GM12878 (cell line): Measurements from ENCODE around the gene ZNF618. TPM values are rescaled to one million over a fixed set of nuclear protein-coding genes. Genes with fewer than 3 reads are reported as not detected.

Experiments used
- BCL3 ChIP-seq: IDR thresholded peaks from 2 replicates; pipeline ENCODE4 v1.6.1; 2011; ENCODE audit warnings: borderline replicate concordance, low read depth, mild to moderate bottlenecking, moderate library complexity, low read length; ENCODE audit not compliant: insufficient read depth, poor library complexity, severe bottlenecking
- ETV6 ChIP-seq, 2 experiments: fragments of 450-650 bp in 1 of 2; IDR thresholded peaks in 1 of 2; conservative IDR thresholded peaks in 1 of 2; 2 replicates each; pipeline ENCODE4 v1.6.1; 2014; ENCODE audit warnings: antibody characterized with exemption in 1 of 2, borderline replicate concordance in 1 of 2, low read depth in 1 of 2, mild to moderate bottlenecking in 1 of 2, moderate library complexity in 1 of 2
- HDAC6 ChIP-seq: fragments of 200-600 bp; sonication (generic); IDR thresholded peaks from one replicate; pipeline ENCODE4 v1.8.0; 2017; ENCODE audit warnings: antibody characterized with exemption; ENCODE audit not compliant: unreplicated experiment
- MEF2B ChIP-seq: fragments of 450-650 bp; IDR thresholded peaks from 2 replicates; pipeline ENCODE4 v1.6.1; 2018; ENCODE audit warnings: mild to moderate bottlenecking, moderate library complexity; ENCODE audit not compliant: partially characterized antibody, poor library complexity, severe bottlenecking
- RAD51 ChIP-seq: fragments of 450-650 bp; IDR thresholded peaks from 2 replicates; pipeline ENCODE4 v1.6.1; 2016; ENCODE audit warnings: moderate library complexity, mild to moderate bottlenecking, inconsistent platforms
- RBBP5 ChIP-seq: fragments of 200-600 bp; sonication (generic); conservative IDR thresholded peaks from 2 replicates; pipeline ENCODE4 v1.6.1; 2016
- SREBF1 ChIP-seq: IDR thresholded peaks from 2 replicates; pipeline ENCODE4 v1.6.1; 2012; ENCODE audit warnings: mild to moderate bottlenecking, low read length
- TARDBP ChIP-seq: IDR thresholded peaks from 2 replicates; pipeline ENCODE4 v1.6.1; 2016; ENCODE audit warnings: borderline replicate concordance
- TBL1XR1 ChIP-seq: IDR thresholded peaks from 2 replicates; pipeline ENCODE4 v1.6.1; 2012; ENCODE audit warnings: low read depth, low read length, improper control_type of control experiment
- ZBTB40 ChIP-seq: fragments of 450-650 bp; IDR thresholded peaks from 2 replicates; pipeline ENCODE4 v1.6.1; 2016; ENCODE audit warnings: mild to moderate bottlenecking, moderate library complexity, borderline replicate concordance
- ZNF217 ChIP-seq: fragments of 450-650 bp; IDR thresholded peaks from 2 replicates; pipeline ENCODE4 v1.6.1; 2017; ENCODE audit warnings: antibody characterized with exemption, mild to moderate bottlenecking
- ZNF622 ChIP-seq: fragments of 450-650 bp; IDR thresholded peaks from 2 replicates; pipeline ENCODE4 v1.6.1; 2017; ENCODE audit warnings: mild to moderate bottlenecking, inconsistent platforms
- polyA plus RNA-seq, 11 experiments: library from polyadenylated mRNA; depleted of rRNA in 4 of 11; unstranded in 6 of 11; stranded (reverse) in 5 of 11; fragments of >200 nt; fragmentation: Nextera tagmentation in 4 of 11; fragmentation: Illumina TruSeq in 1 of 11; extraction: Ambion mirVana in 4 of 11; extraction: Trizol in 1 of 11; gene quantifications; 1 replicate in 1 of 11; 2 replicates in 10 of 11; pipeline versions ENCODE4 v1.2.1 to v1.2.3, GENCODE V29; 2011 to 2016; ENCODE audit warnings: inconsistent platforms in 2 of 11, missing spikeins in 2 of 11, low read depth in 1 of 11
- total RNA-seq, 4 experiments: library from RNA; depleted of rRNA in 3 of 4; stranded (reverse); fragments of >200 nt in 3 of 4; fragmentation: Illumina TruSeq in 1 of 4; extraction: Trizol in 1 of 4; gene quantifications; 2 replicates each; pipeline versions ENCODE4 v1.2.1 to v1.2.3, GENCODE V29; 2013 to 2021
- TF ChIP-seq, protein P1 (sequence below): fragments of 450-650 bp; IDR thresholded peaks from 2 replicates; pipeline ENCODE4 v1.6.1; 2016; ENCODE audit warnings: mild to moderate bottlenecking

ZNF618 gene
- total and polyA plus RNA-seq, 10 of the 15 experiments (the other 5 are each of a cell fraction or from before 2014, with no cell fraction given): 0.01 to 0.24 (median 0.06) TPM; not detected in 2

- TF ChIP-seq BCL3 (no peak), RAD51 (no peak), HDAC6 (no peak), ETV6 (conservative IDR thresholded peaks at IDR 0.05 in 1 of 2, IDR thresholded peaks at IDR 0.05 in 1 of 2; ENCODE audit: borderline replicate concordance in 1 of 2, low read depth in 1 of 2) (no peak), MEF2B (no peak), ZNF217 (no peak), SREBF1 (no peak), ZNF622 (no peak), TBL1XR1 (no peak), RBBP5 (no peak), TARDBP (no peak), ZBTB40 (no peak)
- TF ChIP-seq, protein P1, sequence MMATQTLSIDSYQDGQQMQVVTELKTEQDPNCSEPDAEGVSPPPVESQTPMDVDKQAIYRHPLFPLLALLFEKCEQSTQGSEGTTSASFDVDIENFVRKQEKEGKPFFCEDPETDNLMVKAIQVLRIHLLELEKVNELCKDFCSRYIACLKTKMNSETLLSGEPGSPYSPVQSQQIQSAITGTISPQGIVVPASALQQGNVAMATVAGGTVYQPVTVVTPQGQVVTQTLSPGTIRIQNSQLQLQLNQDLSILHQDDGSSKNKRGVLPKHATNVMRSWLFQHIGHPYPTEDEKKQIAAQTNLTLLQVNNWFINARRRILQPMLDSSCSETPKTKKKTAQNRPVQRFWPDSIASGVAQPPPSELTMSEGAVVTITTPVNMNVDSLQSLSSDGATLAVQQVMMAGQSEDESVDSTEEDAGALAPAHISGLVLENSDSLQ: no peak
These were observed 36.7 kb downstream of the ZNF618 start (continued) for GRCh38 chr9:113912816-113913215.
